ENCODE measurements around the gene EID3.
"Not testable (repeated sequence)": the region's sequence is repeated elsewhere in the genome, so short reads cannot be mapped to it uniquely, and the experiment has no call there.

Gene EID3

GRCh38 chr12:104303538-104304151, at the start of gene EID3:
Gene EID3 (plus strand): TSS chr12:104303739. CDS start chr12:104303935, 196 bp downstream.
- peak; percentile 93 for DNase-seq (ENCODE audit: low spot score)

GRCh38 chr12:104257913-104258472, 45.5 kb upstream of the EID3 start:
- DNase-seq (ENCODE audit: low spot score): no peak

- DNase-seq (ENCODE audit: low spot score): no peak
Observed at GRCh38 chr12:104258476-104259067, 45.0 kb upstream of the EID3 start.

DNA sequence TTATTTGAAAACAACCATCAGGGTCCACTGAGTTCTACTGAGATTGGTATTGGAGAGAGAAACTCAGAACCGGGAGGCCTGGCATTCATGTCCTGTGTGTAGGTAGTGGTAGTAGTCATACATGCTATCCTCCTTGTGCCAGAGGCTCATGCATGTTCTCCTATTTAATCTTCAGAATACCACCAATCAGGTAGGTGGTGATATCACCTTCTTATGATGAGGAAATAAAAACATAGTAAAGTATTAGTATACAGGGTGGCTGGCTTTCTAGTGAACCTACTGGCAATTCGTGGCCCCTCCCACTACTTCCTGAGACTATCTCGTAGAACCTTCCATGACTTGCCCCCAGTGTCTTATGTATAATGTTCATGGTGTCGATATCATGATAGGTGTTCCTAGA, 40.5 kb upstream of the EID3 start:
- DNase-seq (ENCODE audit: low spot score): no peak

- DNase-seq (ENCODE audit: low spot score): no peak
Observed at GRCh38 chr12:104263580-104264358, 39.8 kb upstream of the EID3 start.

- not testable (repeated sequence) for DNase-seq (ENCODE audit: low spot score)
Observed at GRCh38 chr12:104265436-104265835, 38.1 kb upstream of the EID3 start.

GRCh38 chr12:104272938-104273337, 30.6 kb upstream of the EID3 start:
- DNase-seq (ENCODE audit: low spot score): no peak

DNA sequence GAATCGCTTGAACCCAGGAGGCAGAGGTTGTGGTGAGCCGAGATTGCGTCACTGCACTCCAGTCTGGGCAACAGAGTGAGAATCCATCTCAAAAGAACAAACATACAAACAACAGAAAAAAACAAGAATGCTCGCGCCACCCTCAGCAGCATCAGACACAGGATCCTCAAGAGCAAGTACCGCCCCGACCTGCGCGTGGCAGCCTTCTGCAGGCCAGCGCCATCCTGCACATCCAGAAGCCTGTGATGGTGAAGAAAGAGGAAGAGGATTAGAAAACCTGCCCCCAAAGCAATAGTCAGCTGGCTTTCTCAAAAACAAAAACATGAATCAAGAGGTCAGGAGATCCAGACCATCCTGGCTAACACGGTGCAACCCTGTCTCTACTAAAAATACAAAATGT, 30.0 kb upstream of the EID3 start:
- no peak for DNase-seq (ENCODE audit: low spot score)

GRCh38 chr12:104274811-104275210, 28.7 kb upstream of the EID3 start:
- no peak for DNase-seq (ENCODE audit: low spot score)

DNA sequence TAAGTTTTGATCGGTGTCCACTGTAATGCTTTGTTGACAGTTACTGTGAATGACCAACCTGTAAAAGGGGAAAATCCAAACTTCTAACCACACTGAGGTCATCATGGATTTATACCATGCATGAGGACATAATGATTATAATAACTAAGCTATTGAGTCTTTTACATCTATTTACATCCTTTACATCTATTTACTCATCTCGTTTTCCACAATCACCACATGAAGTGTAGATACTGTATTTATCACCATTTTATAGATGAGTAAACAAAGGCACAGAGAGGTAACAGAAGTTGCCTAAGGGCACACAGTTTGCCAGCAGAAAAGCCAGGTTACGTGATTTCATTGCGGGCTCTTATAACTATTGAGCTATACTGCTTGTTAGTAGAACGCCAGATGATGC, 27.9 kb upstream of the EID3 start:
- no peak for DNase-seq (ENCODE audit: low spot score)

- no peak for DNase-seq (ENCODE audit: low spot score)
Observed at GRCh38 chr12:104276273-104277131, 27.0 kb upstream of the EID3 start.

DNA sequence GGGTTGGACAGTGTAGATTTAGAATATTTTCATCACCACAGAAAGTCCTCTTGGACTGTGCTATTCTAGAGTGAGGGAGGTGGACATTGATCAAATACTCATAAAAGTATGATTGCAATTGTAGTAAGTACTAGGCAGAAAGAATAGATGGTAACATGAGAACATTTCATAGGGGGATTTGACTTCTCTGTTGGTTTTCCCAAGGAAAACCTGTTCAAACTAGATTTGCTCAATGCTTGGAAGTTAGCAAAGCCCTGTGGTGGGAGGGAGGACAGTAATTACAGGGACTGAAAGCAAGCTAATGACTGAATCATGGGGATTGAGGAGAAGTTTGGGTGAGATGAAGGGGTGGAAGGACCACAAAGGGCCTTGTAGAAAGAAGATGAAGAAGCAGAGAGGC, 24.4 kb upstream of the EID3 start:
- DNase-seq (ENCODE audit: low spot score): no peak

DNA sequence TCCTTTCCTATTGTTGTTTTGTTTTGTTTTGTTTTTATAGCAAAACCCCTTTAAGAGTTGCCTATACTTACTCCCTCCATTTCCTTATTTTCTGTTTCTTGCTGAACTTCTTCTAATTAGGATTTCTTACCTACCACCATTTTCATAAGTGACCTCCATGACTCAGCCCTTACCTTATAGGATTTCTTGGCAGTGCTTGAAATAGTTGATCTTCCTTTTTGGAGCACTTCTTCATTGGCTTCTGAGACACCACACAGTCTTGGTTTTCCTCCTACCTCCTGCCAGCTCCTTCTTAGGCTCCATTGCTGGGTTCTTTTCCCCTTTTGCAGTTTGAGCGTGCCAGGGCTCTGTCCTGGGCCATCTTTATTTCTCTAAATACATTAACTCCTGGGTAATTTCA, 23.4 kb upstream of the EID3 start:
- DNase-seq (ENCODE audit: low spot score): no peak

DNA sequence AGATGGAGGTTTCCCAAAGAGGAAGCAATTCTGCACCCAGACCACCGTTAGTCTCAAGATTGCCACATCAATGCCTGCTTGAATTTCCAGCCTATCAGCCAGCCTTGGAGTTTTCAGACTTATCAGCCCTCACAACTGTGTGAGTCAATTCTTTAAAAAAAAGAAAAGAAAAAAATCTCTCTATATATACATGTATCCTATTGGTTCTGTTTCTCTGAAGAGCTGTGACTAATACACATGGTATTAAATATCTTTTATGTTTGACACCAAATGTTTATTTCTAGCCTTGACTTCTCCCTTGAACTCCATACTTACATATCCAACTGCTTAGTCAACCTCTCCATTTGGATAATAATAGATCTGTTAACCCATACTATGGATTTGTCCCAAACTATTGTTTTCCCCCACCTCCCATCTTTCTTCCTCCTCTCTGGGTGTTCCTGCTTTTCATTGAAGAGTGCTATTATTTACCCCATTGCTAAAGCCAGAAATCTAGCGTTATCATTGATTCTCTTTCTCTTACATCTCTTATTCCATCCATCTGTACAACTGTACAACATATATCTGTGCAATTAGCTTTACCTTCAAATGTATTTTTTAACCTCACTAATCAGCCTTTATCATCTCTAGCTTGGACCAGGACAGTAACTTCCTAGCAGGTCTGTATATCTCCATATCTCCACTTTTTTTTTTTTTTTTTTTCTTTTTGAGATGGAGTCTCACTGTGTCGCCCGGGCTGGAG, 22.7 kb upstream of the EID3 start:
- DNase-seq (ENCODE audit: low spot score): no peak

DNA sequence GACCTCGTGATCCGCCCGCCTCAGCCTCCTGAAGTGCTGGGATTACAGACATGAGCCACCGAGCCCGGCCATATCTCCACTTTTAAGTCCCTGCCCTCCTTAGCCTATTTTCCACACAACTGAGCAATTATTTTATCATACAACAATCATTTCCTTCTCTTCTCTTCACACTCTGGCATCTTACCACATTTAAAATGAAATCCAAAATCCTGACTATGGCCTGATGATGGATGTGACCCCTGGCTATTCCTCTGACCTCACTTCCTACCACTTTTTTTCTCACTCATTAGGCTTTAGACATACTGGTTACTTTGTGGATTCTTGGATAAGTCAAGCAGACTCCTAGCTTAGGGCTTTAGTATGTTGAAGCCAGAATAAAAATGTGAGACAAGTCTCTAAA, 21.9 kb upstream of the EID3 start:
- no peak for DNase-seq (ENCODE audit: low spot score)

DNA sequence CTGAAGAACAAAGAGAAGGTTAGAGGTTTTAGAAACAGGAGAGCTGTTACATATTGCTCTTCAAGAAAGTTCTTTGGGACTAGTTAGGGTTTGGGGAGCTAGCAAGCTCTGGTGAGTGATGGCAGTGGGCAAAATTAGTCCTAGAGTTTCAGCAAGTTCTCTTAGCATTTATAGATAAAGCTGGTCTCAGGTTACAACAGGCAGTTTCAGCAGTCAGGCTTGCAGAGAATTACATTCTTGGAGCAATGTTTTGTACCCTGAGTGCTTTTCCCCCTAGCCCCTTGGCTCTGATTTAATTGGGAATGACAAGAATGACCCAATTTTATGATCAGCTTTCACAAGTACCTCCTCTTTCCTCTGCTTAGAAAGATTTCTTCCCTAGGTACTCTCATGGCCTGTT, 21.4 kb upstream of the EID3 start:
- DNase-seq (ENCODE audit: low spot score): no peak

- no peak for DNase-seq (ENCODE audit: low spot score)
Observed at GRCh38 chr12:104285740-104286515, 17.6 kb upstream of the EID3 start.

GRCh38 chr12:104286516-104287482, 16.7 kb upstream of the EID3 start:
- DNase-seq (ENCODE audit: low spot score): peak; percentile 94

DNA sequence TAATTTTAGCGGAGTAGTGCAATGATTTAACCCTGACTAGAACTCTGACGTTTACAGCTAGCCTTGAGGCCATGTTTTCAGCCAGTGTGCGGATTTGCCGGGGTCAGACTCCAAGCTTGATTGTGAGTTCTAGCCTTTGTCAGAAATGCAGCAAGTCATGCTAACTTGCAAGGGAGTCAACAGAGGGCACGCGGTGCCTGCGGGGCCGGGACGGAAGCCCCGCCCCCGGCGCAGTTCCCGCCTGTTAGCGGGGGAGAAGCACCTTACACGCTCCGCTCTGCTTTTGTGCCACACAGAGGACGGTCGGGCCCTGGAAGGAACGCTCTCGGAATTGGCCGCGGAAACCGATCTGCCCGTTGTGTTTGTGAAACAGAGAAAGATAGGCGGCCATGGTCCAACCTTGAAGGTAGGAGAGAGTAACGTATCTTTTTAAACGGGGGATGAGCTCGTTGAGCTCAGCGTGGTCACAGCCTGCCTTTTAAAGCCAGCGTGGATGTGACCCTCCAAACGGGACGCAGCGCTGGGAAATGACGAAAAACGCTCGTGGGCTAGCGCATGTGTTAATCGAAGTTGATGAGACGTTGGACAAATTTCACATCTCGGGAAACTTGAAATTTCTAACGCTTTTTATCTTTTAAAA, 14.8 kb upstream of the EID3 start:
- DNase-seq (ENCODE audit: low spot score): peak; percentile 96
